Measurements from ENCODE around the gene GTPBP4. TPM values are rescaled to one million over a fixed set of nuclear protein-coding genes. Genes with fewer than 3 reads are reported as not detected.

Gene GTPBP4
- total RNA-seq, 1 experiment from 2014 or later, result 111 TPM

DNA sequence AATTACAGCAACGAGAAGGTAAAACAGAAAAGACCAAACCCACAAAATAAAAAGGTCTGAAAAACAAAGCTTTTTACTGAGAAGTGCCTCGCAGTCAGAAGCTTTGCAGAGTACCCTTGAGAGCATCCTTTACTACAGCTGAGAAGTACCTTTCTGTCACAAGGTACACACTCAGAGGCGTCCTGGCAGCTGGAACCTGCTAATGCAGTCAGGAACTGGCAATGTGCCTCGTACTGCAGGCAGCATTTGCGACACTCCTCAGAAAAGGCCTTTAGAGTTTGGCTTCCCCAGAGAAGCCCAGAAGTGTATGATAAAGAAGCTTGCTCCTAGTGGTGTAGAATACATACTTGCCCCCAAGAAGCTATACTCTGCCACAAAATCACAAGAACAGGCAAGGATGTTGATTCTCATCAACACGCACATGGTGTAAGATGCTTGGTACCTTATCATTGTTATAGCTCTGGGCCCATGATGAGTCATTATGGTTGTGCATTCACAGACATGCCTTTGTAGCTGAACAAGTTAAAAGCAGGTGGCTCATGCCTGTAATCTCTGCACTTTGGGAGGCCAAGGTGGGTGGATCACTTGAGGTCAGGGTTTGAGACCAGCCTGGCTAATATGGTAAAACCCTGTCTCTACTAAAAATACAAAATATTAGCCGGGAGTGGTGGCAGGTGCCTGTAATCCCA is 2.0 kb upstream of the GTPBP4 start:
- Histone ChIP-seq H3K4me3 (replicated peaks in 1 of 2; ENCODE audit: low read depth in 1 of 2, low read length in 2 of 2) (no peak overlapping the region), H3K9ac (ENCODE audit: low read length) (no peak overlapping the region; the same call in 1 of the 2 replicates), H3K79me2 (ENCODE audit: insufficient read depth, low read length) (peaks cover 43% of the 10 kb centered on the region), H2AFZ (ENCODE audit: low read depth, low read length, poor library complexity, severe bottlenecking) (no peak overlapping the region), H3K27ac (ENCODE audit: low read depth, low read length) (no peak overlapping the region), H4K20me1 (ENCODE audit: insufficient read depth) (peaks cover 14% of the 10 kb centered on the region; the same call in 1 of the 2 replicates), H3K4me1 (ENCODE audit: control insufficient read depth in 1 of 2, insufficient read depth in 2 of 2, low read length in 2 of 2) (peaks cover 12 to 38% of the 10 kb centered on the region in 2 experiments), H3K4me2 (ENCODE audit: low read length) (peak overlapping the region; percentile 84), H3K9me2 (ENCODE audit: insufficient read depth) (no peaks in the 10 kb centered on the region), H3K36me3 (ENCODE audit: control insufficient read depth in 1 of 2, insufficient read depth in 2 of 2, low read length in 2 of 2) (peaks cover 2 to 18% of the 10 kb centered on the region in 2 experiments; a peak in 2 of 4 replicates), H3K27me3 (ENCODE audit: insufficient read depth, low read length) (no peaks in the 10 kb centered on the region), H3K9me3 (ENCODE audit: control insufficient read depth in 1 of 2, insufficient read depth in 1 of 2, low read depth in 1 of 2, low read length in 2 of 2) (no peaks in the 10 kb centered on the region; a peak in 1 of 4 replicates)
- RAD21 ChIA-PET (ENCODE audit: low non-redundant PET in 1 of 2, low total read pairs in 2 of 2, uncharacterized antibody in 2 of 2, unreplicated experiment in 2 of 2), result no interaction called here
- ATAC-seq, result no peak
- intact Hi-C loops (cut with micrococcal nuclease), result loop anchor here (5.0 kb wide), 1 partner anchor 59 kb away; no protein-coding TSS in a partner anchor
- DNase-seq (ENCODE audit: low read depth, low spot score), result no peak
- POLR2A ChIA-PET, result interaction anchor here (0.8 to 1.1 kb wide), 2 partner anchors 44 to 55 kb away, joined by 3 to 4 read pairs; partner anchors contain the start of gene LARP4B
- no TSS peak for BruUV-seq (replicated peaks)
- CTCF ChIA-PET, result no interaction called here
- TF ChIP-seq, protein P1, sequence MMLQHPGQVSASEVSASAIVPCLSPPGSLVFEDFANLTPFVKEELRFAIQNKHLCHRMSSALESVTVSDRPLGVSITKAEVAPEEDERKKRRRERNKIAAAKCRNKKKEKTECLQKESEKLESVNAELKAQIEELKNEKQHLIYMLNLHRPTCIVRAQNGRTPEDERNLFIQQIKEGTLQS (IDR thresholded peaks at IDR 0.05), result no peak
- TF ChIP-seq CEBPB (IDR thresholded peaks at IDR 0.05; ENCODE audit: low read depth) (no peak), SP1 (IDR thresholded peaks at IDR 0.05; ENCODE audit: low read depth) (no peak), YY1 (IDR thresholded peaks at IDR 0.05; ENCODE audit: extremely low read depth, insufficient replicate concordance, low read depth, low read length) (no peak), ZFX (IDR thresholded peaks at IDR 0.05) (no peak), EGR1 (IDR thresholded peaks at IDR 0.05; ENCODE audit: low read depth) (no peak), FOSL1 (IDR thresholded peaks at IDR 0.05; ENCODE audit: low read depth) (no peak), POLR2AphosphoS5 (IDR thresholded peaks at IDR 0.05; ENCODE audit: low read depth, low read length) (no peak), SRF (IDR thresholded peaks at IDR 0.05; ENCODE audit: low read depth) (no peak), EZH2 (IDR thresholded peaks at IDR 0.05) (no peak), EZH2phosphoT487 (IDR thresholded peaks at IDR 0.05; ENCODE audit: borderline replicate concordance) (no peak), RAD21 (IDR thresholded peaks at IDR 0.05; ENCODE audit: low read depth) (no peak), JUND (IDR thresholded peaks at IDR 0.05) (no peak), ZNF274 (IDR thresholded peaks at IDR 0.05; ENCODE audit: low read depth, low read length) (no peak)
- TF ChIP-seq, protein P2, sequence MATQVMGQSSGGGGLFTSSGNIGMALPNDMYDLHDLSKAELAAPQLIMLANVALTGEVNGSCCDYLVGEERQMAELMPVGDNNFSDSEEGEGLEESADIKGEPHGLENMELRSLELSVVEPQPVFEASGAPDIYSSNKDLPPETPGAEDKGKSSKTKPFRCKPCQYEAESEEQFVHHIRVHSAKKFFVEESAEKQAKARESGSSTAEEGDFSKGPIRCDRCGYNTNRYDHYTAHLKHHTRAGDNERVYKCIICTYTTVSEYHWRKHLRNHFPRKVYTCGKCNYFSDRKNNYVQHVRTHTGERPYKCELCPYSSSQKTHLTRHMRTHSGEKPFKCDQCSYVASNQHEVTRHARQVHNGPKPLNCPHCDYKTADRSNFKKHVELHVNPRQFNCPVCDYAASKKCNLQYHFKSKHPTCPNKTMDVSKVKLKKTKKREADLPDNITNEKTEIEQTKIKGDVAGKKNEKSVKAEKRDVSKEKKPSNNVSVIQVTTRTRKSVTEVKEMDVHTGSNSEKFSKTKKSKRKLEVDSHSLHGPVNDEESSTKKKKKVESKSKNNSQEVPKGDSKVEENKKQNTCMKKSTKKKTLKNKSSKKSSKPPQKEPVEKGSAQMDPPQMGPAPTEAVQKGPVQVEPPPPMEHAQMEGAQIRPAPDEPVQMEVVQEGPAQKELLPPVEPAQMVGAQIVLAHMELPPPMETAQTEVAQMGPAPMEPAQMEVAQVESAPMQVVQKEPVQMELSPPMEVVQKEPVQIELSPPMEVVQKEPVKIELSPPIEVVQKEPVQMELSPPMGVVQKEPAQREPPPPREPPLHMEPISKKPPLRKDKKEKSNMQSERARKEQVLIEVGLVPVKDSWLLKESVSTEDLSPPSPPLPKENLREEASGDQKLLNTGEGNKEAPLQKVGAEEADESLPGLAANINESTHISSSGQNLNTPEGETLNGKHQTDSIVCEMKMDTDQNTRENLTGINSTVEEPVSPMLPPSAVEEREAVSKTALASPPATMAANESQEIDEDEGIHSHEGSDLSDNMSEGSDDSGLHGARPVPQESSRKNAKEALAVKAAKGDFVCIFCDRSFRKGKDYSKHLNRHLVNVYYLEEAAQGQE (IDR thresholded peaks at IDR 0.05; ENCODE audit: low read depth), result no peak
- TF ChIP-seq, protein P3, sequence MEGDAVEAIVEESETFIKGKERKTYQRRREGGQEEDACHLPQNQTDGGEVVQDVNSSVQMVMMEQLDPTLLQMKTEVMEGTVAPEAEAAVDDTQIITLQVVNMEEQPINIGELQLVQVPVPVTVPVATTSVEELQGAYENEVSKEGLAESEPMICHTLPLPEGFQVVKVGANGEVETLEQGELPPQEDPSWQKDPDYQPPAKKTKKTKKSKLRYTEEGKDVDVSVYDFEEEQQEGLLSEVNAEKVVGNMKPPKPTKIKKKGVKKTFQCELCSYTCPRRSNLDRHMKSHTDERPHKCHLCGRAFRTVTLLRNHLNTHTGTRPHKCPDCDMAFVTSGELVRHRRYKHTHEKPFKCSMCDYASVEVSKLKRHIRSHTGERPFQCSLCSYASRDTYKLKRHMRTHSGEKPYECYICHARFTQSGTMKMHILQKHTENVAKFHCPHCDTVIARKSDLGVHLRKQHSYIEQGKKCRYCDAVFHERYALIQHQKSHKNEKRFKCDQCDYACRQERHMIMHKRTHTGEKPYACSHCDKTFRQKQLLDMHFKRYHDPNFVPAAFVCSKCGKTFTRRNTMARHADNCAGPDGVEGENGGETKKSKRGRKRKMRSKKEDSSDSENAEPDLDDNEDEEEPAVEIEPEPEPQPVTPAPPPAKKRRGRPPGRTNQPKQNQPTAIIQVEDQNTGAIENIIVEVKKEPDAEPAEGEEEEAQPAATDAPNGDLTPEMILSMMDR (IDR thresholded peaks at IDR 0.05 in 2 of 3, conservative IDR thresholded peaks at IDR 0.05 in 1 of 3; ENCODE audit: borderline replicate concordance in 1 of 3, insufficient read depth in 1 of 3, low read depth in 2 of 3, low read length in 2 of 3), result no peak
- TF ChIP-seq, protein P4, sequence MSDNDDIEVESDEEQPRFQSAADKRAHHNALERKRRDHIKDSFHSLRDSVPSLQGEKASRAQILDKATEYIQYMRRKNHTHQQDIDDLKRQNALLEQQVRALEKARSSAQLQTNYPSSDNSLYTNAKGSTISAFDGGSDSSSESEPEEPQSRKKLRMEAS (IDR thresholded peaks at IDR 0.05), result no peak
- TF ChIP-seq, protein P5, sequence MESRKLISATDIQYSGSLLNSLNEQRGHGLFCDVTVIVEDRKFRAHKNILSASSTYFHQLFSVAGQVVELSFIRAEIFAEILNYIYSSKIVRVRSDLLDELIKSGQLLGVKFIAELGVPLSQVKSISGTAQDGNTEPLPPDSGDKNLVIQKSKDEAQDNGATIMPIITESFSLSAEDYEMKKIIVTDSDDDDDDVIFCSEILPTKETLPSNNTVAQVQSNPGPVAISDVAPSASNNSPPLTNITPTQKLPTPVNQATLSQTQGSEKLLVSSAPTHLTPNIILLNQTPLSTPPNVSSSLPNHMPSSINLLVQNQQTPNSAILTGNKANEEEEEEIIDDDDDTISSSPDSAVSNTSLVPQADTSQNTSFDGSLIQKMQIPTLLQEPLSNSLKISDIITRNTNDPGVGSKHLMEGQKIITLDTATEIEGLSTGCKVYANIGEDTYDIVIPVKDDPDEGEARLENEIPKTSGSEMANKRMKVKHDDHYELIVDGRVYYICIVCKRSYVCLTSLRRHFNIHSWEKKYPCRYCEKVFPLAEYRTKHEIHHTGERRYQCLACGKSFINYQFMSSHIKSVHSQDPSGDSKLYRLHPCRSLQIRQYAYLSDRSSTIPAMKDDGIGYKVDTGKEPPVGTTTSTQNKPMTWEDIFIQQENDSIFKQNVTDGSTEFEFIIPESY (IDR thresholded peaks at IDR 0.05; ENCODE audit: extremely low read depth, insufficient replicate concordance, low read length), result no peak
